A549 treated with Mapracorat at 1 μM for 4 hours (cell line): Measurements from ENCODE around the gene LTA4H. TPM values are rescaled to one million over a fixed set of nuclear protein-coding genes. Genes with fewer than 3 reads are reported as not detected.

ENCODE experiments used
- total RNA-seq: library from RNA; stranded (reverse); fragments of 200-300 nt; extraction: Qiagen RNA extraction; gene quantifications from 5 replicates; pipeline ENCODE4 v1.2.3, GENCODE V29; 2022

Gene LTA4H
- 90.0 to 108 TPM (median 98.9 TPM) in 5 replicates for total RNA-seq

DNA sequence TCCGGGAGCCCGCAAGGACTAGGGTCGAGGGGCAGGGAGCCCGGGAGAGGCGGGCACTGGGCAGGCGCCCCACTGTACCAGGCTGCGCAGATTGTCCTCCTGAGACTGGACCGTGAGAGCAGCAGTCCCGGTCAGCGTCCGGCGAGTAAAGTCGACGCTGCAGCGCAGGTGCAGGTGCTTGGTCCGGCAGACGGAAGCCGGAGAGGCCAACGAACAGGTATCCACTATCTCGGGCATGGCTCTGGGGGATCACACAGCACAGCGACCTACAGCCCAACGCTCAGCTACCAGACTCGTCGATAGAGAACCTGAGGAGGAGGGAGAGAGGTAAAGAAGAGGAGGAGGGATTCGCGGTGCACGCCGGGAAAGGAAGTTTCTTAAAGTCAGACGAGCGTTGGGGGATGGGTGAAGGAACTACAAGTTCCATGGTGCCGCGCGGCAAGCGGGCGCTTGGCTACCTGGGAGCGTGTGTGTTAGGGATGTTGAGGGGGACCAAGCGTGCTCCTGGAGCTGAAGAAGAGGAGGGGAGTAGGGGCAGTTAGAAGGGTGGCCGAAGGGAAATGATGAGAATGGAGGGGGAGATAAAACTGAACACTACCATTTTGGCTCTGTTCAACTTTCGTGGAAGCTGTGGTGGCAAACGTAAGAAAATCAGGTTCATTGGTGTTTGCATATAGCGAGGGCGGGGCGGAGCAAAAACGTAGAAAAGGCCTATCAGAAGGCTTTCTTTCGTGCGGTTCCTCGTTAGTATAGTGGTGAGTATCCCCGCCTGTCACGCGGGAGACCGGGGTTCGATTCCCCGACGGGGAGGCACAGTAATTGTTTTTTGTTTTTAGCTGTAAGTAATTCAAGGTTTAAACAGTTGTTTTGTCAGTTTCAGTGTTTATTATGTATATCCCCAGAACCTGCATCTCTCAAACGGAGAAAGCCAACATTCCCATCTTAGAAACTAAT, at the start of gene LTA4H:
TSS of gene LTA4H (minus strand) at position 305 of the 954 bp plus-strand sequence. CDS start at position 237, 68 bp downstream.

GRCh38 chr12:95996034-95996658, 39.2 kb downstream of the LTA4H start, which contains the start of gene HAL:
Gene HAL, minus strand, starts transcription at chr12:95996344. Its CDS starts 434 bp downstream, at chr12:95995910.

Other genes starting within 250 kb of the LTA4H start
- gene NTN4, start 244.8 kb downstream of the LTA4H start, total RNA-seq: 37.4 to 48.9 TPM (median 40.4 TPM) in 5 replicates
- 106 to 161 TPM (median 119 TPM) in 5 replicates for gene SNRPF, start 176.6 kb downstream of the LTA4H start, total RNA-seq
- 0.07 to 0.11 TPM (median 0.09 TPM) in 5 replicates for gene CCDC38, start 93.0 kb downstream of the LTA4H start, total RNA-seq
- gene AMDHD1, start 92.3 kb downstream of the LTA4H start, total RNA-seq: 2.1 to 3.0 TPM (median 2.3 TPM) in 5 replicates
- gene HAL, start 39.2 kb downstream of the LTA4H start, total RNA-seq: 0.24 to 0.63 TPM (median 0.55 TPM) in 5 replicates
- 58.7 to 79.5 TPM (median 71.9 TPM) in 5 replicates for gene ELK3, start 158.8 kb upstream of the LTA4H start, total RNA-seq